ENCODE results near the gene MAN1A1.

GRCh38 chr6:119385994-119386393 is 36.4 kb upstream of the MAN1A1 start:
- TF ChIP-seq CTCF (IDR thresholded peaks at IDR 0.05 in 4 of 5, conservative IDR thresholded peaks at IDR 0.05 in 1 of 5) (no peak), POLR2A (IDR thresholded peaks at IDR 0.05) (no peak)

Measured in gastrocnemius medialis (tissue), 4 donors.